Fibroblast of skin of left quadriceps (primary cell): ENCODE data around the gene C3orf85.
A peak's percentile ranks its signal among the peaks of the same experiment; 100 is the strongest.

ENCODE experiments used
- DNase-seq, 2 experiments: peaks; one replicate each; pipeline ENCODE4 v3.0.0-alpha.2; 2013; ENCODE audit warnings: low read depth in 2 of 2

C3orf85 gene

DNA sequence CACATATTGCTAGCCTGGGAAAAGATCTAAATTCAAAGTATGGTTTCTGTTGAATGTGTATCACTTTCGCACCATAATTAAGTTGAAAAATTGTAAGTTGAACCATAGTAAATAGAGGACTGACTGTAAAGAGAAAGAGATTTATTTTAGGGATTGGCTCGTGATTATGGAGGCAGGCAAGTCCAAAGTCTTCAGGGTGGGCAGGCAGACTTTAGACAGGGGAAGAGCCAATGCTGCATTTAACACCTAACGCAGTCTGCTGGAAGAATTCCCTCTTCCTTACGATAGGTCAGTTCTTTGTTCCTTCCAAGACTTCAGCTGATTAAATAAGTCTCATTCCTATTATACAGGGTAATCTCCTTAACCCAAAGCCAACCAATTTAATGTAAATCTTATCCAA lies 15.8 kb downstream of the C3orf85 start:
- no peak for DNase-seq

DNA sequence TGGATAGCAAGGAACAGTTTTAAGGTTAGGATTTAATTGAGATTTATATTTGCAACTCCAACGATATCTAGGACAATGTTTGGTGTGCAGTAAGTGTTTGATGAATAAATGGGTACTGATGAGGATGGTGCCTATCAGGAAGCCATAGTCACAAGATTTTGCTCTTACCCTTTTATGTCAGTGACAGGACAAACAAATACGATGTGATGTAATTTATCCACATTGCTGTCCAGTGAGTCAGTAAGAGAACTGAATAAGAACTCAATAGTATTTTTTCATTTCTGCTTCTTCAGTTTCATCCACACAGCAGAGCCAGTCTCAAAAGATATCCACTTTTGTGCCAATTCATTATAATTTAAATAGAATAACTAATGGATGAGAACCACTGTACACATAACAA lies 18.5 kb downstream of the C3orf85 start:
- DNase-seq: no peak

DNA sequence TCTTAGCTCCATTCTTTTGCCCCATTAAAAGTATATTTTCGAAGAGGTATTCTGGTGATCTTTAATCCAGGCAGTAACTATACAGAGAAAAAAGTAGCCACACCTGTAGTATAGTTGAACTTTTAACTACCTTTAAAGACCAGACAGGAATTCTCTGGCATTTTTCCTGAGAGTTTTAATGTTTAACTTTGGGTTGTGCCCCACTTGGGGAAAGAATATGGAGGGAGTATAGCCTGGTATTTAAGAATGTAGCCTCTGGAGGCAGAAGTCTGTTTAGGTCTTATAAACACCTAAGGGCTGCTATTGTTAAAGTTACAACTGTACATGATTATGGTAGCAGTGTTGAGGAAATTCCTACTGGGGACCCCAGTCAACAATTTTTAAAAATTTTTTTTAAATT lies 19.3 kb downstream of the C3orf85 start:
- DNase-seq: no peak

DNA sequence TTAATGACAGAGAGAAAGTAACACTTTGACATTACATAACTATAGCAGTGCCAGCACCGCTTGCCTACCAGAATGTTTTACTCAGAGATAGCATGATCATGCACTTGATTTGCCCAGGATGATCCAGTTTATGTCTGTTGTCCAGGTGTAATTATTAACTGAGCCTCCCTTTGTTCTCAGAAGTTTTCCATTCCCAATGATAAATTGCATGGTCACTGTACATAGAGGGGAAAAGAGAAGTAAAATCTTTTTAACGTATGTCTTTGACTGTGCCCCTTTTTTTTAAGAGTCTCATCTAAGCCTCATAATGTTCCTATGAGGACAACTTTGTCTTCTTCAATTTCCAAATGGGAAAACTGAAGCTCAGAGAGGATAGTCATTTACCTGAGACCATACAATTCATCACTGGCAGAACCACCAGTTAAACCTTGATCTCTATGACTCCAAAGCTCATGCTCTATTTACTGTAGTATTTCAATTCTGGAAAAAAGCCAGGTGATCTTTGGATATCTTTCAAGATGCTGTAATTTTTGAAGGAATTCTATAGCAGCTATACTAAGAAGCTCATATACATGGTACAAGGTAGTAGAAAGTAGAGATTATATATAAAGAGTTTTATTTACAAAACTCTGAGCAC lies 25.1 kb downstream of the C3orf85 start:
- DNase-seq: no peak

DNA sequence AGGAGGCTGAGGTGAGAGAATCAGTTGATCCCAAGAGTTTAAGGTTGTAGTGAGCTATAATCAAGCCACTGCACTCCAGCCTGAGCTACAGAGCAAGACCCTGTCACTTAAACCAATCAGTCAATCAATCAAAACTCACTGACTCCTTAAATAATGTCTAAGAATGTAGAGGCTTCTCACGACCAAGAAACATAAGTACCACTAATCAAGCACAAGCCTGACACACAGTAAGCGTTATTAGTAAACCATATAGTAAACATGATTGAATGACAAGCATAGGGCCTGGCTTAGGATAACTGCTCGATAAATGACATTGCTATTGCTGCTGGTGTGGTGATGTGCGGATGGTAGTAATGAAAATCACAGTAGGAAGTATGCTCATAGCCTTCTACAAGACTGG lies 29.4 kb downstream of the C3orf85 start:
- no peak for DNase-seq

DNA sequence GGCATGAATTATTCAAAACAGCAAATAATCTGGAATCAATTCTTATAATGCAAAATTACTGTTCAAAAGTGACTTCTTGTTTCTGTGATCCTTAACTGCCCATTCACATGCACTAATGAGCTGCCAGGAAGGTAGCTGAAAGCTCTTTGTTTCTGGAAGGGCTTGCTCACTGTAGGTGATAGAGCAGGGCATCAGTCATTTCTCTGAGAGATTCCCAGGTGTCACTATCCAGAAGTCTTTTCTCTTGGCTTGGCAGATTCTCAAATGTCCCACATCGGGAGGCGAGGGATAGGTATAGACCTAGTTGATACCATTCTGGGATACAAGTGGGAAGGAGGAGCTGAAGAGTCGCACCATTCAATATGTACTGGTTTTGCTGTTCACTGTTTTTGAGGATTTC lies 35.0 kb downstream of the C3orf85 start:
- no peak for DNase-seq

DNA sequence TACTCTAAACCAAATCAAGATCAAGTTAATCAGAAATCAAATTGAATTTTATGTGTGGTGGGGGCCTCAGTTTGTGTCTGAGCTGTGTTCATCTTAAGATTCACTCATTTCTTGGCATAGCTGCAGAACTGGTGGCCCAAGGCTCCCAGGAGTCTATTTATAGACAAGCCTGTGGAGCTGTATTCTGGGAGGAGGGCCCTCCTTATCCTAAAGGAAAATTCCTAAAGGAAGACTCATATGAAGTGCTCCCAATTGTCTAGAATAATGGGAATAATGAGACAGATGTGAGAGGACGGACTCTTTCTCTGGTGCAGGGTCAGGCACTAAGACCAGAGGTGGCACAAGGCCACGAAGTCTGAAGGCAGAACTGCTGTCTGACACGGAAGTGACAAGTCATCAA lies 38.9 kb downstream of the C3orf85 start:
- DNase-seq: no peak

DNA sequence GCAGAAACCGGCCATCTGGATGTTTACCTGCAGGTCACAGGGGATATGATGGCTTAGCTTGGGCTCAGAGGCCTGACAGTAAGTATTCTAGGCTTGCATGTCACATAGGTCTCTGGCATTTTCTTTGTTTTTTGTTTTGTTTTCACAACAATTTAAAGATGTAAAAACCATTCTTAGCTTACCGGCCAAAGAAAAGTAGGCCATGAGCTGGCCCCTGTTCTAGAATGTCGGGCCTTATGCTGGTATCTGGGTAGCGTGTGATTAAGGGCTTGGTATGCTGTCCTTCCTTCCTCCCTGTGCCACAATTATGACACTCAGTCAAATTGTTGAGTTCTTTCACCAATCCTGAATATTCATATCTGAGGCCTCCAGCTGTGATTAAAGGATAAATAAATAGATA lies 40.2 kb downstream of the C3orf85 start:
- no peak for DNase-seq

DNA sequence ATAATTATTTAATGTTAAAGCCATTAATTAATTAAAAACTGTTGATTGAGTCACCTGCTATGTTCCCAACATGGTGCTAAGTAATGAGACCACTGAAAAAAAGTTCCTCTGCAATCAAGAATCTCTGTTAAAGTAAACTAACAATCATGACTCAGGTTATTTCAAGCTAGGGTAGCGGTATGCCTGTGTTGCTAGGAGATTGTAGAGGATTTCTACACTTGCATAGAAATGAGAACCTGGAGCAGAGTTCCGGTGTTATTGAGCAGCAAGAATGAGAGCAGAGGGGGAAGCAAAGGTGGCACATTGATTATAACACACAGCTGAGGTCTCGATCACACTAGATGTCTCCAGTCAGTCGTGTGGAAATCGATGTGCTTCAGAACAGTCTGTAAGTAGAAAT lies 41.4 kb downstream of the C3orf85 start:
- DNase-seq: no peak

DNA sequence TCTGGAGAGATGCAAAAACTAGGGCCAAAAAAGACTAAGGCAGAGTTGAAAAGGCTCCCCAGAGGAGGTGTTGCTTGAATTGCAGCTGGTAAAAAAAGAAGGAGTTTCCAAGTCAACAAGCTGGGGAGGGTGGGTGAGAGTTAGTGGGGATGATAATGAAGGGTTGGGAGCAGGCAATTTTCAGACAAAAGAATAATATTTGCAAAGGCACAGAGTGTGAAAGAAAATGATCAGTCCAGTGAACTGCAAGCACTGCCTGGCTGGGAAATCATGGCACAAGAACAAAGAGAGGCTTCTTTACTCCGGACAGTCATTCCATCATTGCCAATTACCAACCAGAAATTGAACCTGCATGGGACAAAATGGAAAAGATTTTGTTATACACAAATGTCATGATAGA lies 42.2 kb downstream of the C3orf85 start:
- no peak for DNase-seq

DNA sequence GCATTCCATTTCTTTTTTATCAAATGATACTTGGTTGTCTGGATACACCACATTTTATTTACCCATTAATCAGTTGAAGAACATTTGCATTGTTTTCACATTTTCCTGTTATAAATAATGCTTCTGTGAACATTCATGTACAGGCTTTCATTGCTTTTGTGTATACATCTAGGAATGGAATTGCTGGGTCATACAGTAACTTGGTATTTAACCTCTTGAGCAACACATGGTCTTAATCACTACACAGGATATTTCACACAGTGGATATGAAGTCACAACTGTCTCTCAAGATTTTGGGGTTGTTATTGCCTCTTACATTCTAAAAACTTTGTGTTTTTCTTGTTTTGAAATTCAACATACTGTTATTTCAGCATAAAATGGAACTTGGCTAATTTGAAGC lies 48.2 kb downstream of the C3orf85 start:
- DNase-seq: peak in 1 of 2 experiments; percentile 3

DNA sequence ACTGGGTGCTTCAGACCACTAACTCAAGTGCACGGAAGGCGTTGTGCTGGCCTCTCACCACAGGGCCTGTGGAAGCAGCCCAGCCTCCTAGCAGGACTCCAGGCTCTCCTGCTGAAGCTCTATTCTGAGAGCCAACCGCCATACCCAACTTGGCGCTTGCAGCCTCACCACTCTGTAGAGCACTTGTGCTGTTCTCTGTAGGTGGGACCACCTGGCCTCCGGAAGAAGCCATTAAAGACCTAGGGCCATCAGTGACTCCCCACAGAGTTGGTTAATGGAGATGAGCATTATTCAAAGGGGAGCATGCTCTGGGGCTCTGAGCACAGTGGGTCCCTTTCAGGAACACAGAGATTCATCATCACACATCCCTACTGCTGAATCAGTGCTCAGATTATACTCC lies 50.9 kb downstream of the C3orf85 start:
- DNase-seq: no peak

DNA sequence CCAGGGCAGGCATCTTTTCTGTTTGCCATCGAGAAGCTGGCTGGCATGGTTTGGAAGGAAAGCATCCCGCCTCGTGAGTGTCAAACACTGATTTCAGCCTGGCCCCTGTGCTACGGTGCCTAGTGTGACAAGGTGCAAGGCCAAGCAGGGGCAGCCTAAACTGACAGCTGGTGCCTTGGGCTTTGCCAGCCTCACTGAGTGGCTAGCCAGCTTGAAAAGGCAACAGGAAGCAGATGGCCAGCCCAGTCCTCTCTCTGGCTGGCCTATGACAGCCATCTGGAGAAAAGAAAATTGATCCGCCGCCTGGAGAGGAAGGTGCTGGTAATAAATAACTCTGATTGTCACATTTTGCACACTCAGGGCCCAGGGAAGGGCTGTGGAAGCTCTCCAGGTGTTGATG lies 52.2 kb downstream of the C3orf85 start:
- no peak for DNase-seq

DNA sequence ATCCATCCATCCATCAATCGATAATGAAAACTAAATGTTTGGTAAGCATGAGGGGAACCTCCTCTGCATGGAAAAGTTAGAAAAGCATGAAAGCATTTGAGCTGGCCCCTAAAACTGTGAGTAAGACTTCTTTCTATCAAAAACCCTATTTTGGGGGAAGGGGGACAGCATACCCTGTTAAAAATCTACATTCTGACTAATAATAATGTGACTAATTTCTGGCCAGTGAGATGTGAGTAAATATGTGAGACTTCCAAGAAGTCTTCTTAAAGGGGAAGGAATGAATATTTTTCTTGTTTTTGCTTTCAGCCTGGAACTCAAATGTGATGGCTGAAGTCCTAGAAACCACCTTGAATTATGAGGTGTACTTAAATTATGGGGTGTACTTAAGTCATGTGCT lies 54.9 kb downstream of the C3orf85 start:
- DNase-seq: no peak

DNA sequence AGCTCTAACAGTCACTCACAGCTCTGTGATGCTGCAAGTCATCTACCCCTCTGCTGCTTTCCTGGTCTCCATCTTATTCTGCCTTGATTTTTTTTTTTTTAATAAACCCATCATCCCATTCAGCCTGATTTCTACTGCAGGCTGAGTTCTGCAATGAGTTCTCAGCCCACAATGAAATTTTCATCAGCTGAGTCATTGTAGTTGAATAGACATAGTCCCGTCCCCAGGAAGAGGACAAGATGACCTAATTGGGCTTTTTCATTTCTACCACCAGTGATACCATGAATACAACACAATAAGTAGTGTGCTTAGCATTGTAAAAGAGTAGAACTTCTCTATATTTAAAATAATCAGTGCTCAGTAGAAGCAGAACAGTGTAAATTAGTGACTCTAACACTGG lies 59.3 kb downstream of the C3orf85 start:
- no peak for DNase-seq
